GM12891 (cell line): ENCODE measurements around the gene SPACA4.

Source experiments
- PAX5 ChIP-seq: IDR thresholded peaks from 2 replicates; pipeline ENCODE4 v1.6.1; 2011; ENCODE audit warnings: low read length, moderate library complexity, mild to moderate bottlenecking; ENCODE audit not compliant: insufficient read depth, severe bottlenecking
- POLR2A ChIP-seq: IDR thresholded peaks from 2 replicates; pipeline ENCODE4 v1.6.1; 2011; ENCODE audit warnings: low read depth, low read length, control low read depth
- POLR2AphosphoS5 ChIP-seq: IDR thresholded peaks from 2 replicates; pipeline ENCODE4 v1.6.1; 2011; ENCODE audit warnings: low read depth, low read length, control low read depth
- TAF1 ChIP-seq: IDR thresholded peaks from 2 replicates; pipeline ENCODE4 v1.6.1; 2011; ENCODE audit warnings: low read depth, low read length, control low read depth

GRCh38 chr19:48629599-48630295 lies 23.2 kb downstream of the SPACA4 start:
- TF ChIP-seq POLR2AphosphoS5 (no peak), POLR2A (no peak), TAF1 (no peak), PAX5 (no peak)
